Lower lobe of right lung (tissue), 2 donors: Measurements from ENCODE around the gene SLC8A1. TPM values are rescaled to one million over a fixed set of nuclear protein-coding genes. Genes with fewer than 3 reads are reported as not detected.
A peak's percentile ranks its signal among the peaks of the same experiment; 100 is the strongest.

Source experiments
- ATAC-seq, 2 donors: fragments of 200-7000 bp; cut with Tn5 transposase; one replicate each; pipeline ENCODE4 v1.9.1; 2020 to 2022; ENCODE audit warnings: mild to moderate bottlenecking in 2 of 2, moderate library complexity in 2 of 2
- DNase-seq: peaks from one replicate; pipeline ENCODE4 v3.0.0-alpha.2; 2020
- H3K27ac ChIP-seq: fragments of 200-600 bp; one replicate; pipeline ENCODE4 v1.8.0; 2022
- H3K27me3 ChIP-seq: fragments of 200-600 bp; one replicate; pipeline ENCODE4 v1.8.0; 2022; ENCODE audit warnings: low read depth
- H3K36me3 ChIP-seq: fragments of 200-600 bp; one replicate; pipeline ENCODE4 v1.8.0; 2022; ENCODE audit warnings: mild to moderate bottlenecking
- H3K4me1 ChIP-seq: fragments of 200-600 bp; one replicate; pipeline ENCODE4 v1.8.0; 2022
- H3K4me3 ChIP-seq: fragments of 200-600 bp; one replicate; pipeline ENCODE4 v1.8.0; 2022; ENCODE audit warnings: mild to moderate bottlenecking
- H3K9me3 ChIP-seq: fragments of 200-600 bp; one replicate; pipeline ENCODE4 v1.8.0; 2022
- intact Hi-C: fragments of 100-400 bp; cut with DNase I; formaldehyde crosslinking; loops from one replicate; pipeline ENCODE4 v1.11.0; 2022
- total RNA-seq: library from RNA; stranded (reverse); fragmentation: NEBNext Ultra II Directional; extraction: Animal tissue kit (Norgen Biotek cat#: 25700); gene quantifications from one replicate; pipeline ENCODE4 v1.2.1, GENCODE V29; 2021
- TF ChIP-seq, protein P1 (sequence below): fragments of 200-600 bp; IDR thresholded peaks from one replicate; pipeline ENCODE4 v1.8.0; 2022; ENCODE audit warnings: antibody characterized with exemption, mild to moderate bottlenecking
- donor health status: DM: no; HTN: yes; CAD: no; lungs with severe emphysema.

SLC8A1 gene
- total RNA-seq, 1 donor from 2014 or later, result 58.5 TPM

- ATAC-seq (peak in 1 of 2 donors; percentile 41), DNase-seq (no peak)
- Histone ChIP-seq H3K27ac (no peak overlapping the region), H3K4me1 (peaks cover 6% of the 10 kb centered on the region), H3K36me3 (no peaks in the 10 kb centered on the region), H3K4me3 (no peak overlapping the region), H3K9me3 (no peaks in the 10 kb centered on the region), H3K27me3 (no peaks in the 10 kb centered on the region)
- intact Hi-C loops, result no loop called here
- TF ChIP-seq, protein P1, sequence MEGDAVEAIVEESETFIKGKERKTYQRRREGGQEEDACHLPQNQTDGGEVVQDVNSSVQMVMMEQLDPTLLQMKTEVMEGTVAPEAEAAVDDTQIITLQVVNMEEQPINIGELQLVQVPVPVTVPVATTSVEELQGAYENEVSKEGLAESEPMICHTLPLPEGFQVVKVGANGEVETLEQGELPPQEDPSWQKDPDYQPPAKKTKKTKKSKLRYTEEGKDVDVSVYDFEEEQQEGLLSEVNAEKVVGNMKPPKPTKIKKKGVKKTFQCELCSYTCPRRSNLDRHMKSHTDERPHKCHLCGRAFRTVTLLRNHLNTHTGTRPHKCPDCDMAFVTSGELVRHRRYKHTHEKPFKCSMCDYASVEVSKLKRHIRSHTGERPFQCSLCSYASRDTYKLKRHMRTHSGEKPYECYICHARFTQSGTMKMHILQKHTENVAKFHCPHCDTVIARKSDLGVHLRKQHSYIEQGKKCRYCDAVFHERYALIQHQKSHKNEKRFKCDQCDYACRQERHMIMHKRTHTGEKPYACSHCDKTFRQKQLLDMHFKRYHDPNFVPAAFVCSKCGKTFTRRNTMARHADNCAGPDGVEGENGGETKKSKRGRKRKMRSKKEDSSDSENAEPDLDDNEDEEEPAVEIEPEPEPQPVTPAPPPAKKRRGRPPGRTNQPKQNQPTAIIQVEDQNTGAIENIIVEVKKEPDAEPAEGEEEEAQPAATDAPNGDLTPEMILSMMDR, result no peak
These were observed 231.5 kb downstream of the SLC8A1 start for GRCh38 chr2:40220177-40220925.

- TF ChIP-seq, protein P1, result no peak
- ATAC-seq (no peak), DNase-seq (no peak)
- H3K27ac ChIP-seq, result no peak overlapping the region
- no peaks in the 10 kb centered on the region for H3K9me3 ChIP-seq
- H3K36me3 ChIP-seq, result no peaks in the 10 kb centered on the region
- H3K27me3 ChIP-seq, result no peaks in the 10 kb centered on the region
- H3K4me1 ChIP-seq, result peaks cover 6% of the 10 kb centered on the region
- intact Hi-C loops, result no loop called here
- no peak overlapping the region for H3K4me3 ChIP-seq
These were observed 232.7 kb downstream of the SLC8A1 start for GRCh38 chr2:40219141-40219540.

GRCh38 chr2:40218679-40219078, 233.2 kb downstream of the SLC8A1 start:
- intact Hi-C loops, result no loop called here
- ATAC-seq (no peak), DNase-seq (no peak)
- Histone ChIP-seq H3K4me3 (no peak overlapping the region), H3K27ac (no peak overlapping the region), H3K36me3 (no peaks in the 10 kb centered on the region), H3K27me3 (no peaks in the 10 kb centered on the region), H3K9me3 (no peaks in the 10 kb centered on the region), H3K4me1 (peaks cover 6% of the 10 kb centered on the region)
- TF ChIP-seq, protein P1, result no peak

DNA sequence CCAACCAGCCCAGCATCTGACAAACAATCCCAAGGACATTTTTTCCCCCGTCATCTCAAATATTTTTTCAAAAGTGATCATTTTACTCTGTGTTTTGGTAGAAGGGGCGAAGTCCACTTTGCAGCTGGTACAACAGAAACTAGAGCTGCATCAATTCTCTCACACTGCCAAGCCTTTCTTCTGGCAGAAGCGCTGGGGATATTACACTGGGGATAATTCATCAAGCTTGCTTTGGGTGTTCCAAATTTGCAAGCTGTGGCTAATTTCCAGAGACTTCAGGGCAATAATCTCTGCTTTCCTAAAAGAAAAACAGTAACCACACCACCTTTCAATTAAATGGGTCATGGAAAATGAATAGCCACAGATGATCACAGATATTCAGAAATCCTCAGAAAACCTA, 238.3 kb downstream of the SLC8A1 start:
- no peak overlapping the region for H3K4me3 ChIP-seq
- no peak overlapping the region for H3K27ac ChIP-seq
- no peak for DNase-seq
- ATAC-seq, result no peak
- intact Hi-C loops, result no loop called here
- no peaks in the 10 kb centered on the region for H3K27me3 ChIP-seq
- peaks cover 1% of the 10 kb centered on the region for H3K4me1 ChIP-seq
- no peaks in the 10 kb centered on the region for H3K9me3 ChIP-seq
- TF ChIP-seq, protein P1, result no peak
- H3K36me3 ChIP-seq, result no peaks in the 10 kb centered on the region

DNA sequence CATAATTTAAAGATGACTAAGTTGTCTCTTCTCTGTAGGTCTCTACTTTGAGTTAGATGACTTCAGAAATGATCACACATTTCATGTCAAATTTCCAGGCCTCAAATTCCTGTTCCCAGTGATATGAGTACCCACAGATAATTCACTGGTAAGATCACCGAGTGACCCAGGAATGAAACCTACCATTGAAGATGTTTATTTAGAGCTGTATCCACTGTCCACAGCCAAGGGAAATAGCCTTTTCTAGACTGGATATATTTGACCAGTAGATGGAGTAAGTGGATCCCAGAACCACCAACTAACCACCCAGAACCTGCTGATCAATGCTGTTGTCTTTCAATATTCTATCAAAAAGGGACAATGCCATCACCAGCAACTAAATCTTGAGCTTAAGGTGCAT, 238.8 kb downstream of the SLC8A1 start:
- TF ChIP-seq, protein P1, result peak; percentile 43
- no peak for ATAC-seq

More for the DNA sequence above, 238.8 kb downstream of the SLC8A1 start:
- Histone ChIP-seq H3K27ac (no peak overlapping the region), H3K27me3 (no peaks in the 10 kb centered on the region), H3K4me3 (no peak overlapping the region), H3K9me3 (no peaks in the 10 kb centered on the region), H3K4me1 (no peaks in the 10 kb centered on the region), H3K36me3 (no peaks in the 10 kb centered on the region)
- intact Hi-C loops, result no loop called here
- no peak for DNase-seq
